ENCODE data around the gene ESPN.
"Not testable (repeated sequence)": the region's sequence is repeated elsewhere in the genome, so short reads cannot be mapped to it uniquely, and the experiment has no call there.

ESPN gene

DNA sequence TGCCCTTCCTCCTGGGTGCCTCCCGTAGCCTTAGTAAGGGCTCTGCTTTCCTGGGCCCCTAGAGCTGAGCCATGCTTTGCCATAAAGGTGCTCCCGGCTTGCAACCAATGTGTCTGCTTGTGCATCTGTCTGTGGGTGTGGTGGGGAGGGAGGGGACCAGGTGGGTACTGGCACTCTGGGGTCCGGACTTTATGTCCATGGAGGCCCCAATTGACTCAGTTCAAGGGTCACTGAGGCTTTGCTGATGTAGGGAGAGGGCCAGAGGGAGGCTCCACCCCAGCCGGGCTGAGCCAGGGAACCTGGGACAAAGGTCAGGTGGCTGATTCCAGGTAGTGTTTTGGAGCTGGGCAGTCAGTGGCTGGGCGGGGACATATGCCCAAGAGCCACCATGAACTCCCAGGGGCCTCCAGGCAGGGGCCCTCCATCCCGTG is 26.4 kb downstream of the ESPN start:
- DNase-seq (ENCODE audit: low read depth): no peak
- TF ChIP-seq CTCF (IDR thresholded peaks at IDR 0.05; ENCODE audit: control insufficient read depth, insufficient read depth, low read depth, low read length, missing control alignments): no peak
- no peak overlapping the region for H3K4me3 ChIP-seq (ENCODE audit: control insufficient read depth, low read depth, low read length)

GRCh38 chr1:6453895-6454855 is 29.6 kb downstream of the ESPN start:
- H3K4me3 ChIP-seq (ENCODE audit: control insufficient read depth, low read depth, low read length): not testable (repeated sequence)

DNA sequence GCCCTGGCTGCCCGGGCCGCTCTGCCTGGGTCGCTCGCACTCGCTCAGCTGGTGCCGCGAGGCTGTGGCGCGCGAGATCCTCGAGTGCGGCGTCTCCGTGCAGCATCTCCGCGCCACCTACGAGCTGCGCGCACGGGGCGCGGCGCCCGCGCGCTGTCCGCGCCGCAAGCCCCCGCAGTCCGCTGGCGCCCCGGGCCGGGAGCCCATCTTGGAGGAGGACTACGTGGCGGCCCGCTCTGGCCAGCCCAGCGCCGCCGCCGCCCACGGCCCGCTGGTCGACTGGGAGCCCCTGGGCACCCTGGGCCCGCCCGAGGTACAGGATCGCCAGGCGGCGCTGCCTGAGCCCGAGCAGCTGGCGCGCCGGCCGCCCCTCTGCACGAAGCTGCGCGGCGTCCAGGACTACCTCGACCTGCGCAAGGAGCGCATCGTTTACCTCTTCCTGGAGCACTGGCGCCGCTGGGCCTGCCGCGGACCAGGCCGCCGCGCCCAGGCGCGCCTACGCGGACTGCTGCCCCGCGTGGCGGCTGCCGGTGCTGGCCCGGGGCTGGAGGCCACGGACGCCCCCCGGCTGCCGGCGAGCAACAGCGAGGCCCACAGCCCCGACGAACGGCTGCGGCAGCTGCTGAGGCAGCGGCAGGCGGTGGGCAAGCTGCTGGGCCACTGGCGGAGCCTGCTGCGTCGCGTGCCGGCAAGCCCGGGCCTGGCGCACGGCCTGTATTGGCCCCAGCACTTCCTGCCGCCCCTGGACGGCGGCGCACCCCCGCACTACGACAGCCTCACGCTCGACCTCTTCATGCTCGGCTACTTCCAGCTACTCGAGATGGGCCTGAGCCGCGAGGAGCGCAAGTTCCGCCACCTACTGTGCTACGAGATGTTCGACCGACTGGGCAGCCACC is 30.5 kb downstream of the ESPN start:
- DNase-seq (ENCODE audit: low read depth): no peak
- H3K4me3 ChIP-seq (ENCODE audit: control insufficient read depth, low read depth, low read length): no peak overlapping the region
- no peak for TF ChIP-seq CTCF (IDR thresholded peaks at IDR 0.05; ENCODE audit: control insufficient read depth, insufficient read depth, low read depth, low read length, missing control alignments)

More at GRCh38 chr1:6453895-6454855, 29.6 kb downstream of the ESPN start:
- not testable (repeated sequence) for DNase-seq (ENCODE audit: low read depth)

DNA sequence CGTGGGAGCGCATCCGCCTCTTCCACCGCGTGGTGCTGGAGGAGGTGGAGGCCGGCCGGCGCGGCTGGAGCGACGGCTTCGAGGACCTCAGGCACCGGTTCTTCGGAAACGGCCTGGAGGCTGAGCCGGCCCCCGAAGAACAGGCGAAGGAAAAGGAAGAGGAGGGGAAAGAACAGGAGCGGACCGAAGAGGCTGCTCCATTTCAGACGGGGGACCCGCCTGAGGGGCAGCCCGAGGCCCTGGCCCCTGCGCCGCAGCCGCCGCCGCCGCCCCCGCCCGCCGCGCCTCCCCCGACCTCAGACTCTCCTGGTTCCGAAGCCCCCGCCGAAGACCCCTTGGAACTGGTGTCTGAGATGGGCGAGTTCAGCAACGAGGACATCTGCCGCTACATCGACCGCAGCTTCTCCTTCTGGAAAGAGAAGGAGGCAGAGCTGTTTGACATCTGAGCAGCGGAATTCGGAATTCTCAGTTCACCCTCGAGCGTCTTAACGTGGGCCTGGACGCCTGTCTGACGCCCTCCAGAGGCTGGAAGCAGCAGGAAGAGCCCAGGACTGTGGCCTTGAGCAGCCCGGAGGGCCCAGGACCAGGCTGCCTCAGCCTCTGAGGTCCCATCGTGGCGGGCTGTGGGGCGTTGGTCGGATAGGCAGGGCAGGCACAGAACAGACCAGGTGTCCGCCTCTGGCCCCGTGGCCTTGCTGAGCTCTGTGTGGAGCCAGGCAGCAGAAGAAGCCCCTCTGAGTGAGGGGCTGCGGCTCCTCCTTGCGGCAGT is 31.4 kb downstream of the ESPN start:
- not testable (repeated sequence) for H3K4me3 ChIP-seq (ENCODE audit: control insufficient read depth, low read depth, low read length); DNase-seq (ENCODE audit: low read depth)

- no peak for DNase-seq (ENCODE audit: low read depth)
Observed at GRCh38 chr1:6456800-6457466, 32.4 kb downstream of the ESPN start.

DNA sequence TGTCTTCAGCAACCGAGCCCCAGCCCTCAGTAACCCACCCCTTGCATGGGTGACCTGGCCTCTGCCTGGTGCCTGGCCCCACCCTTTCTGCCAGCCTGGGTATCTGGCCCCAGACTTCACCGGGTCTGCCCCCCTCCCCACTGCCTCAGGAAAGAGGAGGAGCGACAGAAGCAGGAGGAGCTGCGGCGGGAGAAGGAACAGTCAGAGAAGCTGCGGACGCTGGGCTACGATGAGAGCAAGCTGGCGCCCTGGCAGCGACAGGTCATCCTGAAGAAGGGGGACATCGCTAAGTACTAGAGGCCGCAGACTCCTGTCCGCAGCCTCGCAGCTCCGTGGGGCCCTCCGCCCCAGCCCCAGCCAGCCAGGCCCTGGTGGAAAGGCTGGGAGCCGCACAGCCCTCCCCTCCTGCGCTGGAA is 35.3 kb downstream of the ESPN start:
- DNase-seq (ENCODE audit: low read depth): no peak
- no peak for TF ChIP-seq CTCF (IDR thresholded peaks at IDR 0.05; ENCODE audit: control insufficient read depth, insufficient read depth, low read depth, low read length, missing control alignments)
- no peak overlapping the region for H3K4me3 ChIP-seq (ENCODE audit: control insufficient read depth, low read depth, low read length)

More at GRCh38 chr1:6456800-6457466, 32.4 kb downstream of the ESPN start:
- no peak for TF ChIP-seq CTCF (IDR thresholded peaks at IDR 0.05; ENCODE audit: control insufficient read depth, insufficient read depth, low read depth, low read length, missing control alignments)
- H3K4me3 ChIP-seq (ENCODE audit: control insufficient read depth, low read depth, low read length): no peak overlapping the region
